Thyroid gland (tissue), 4 donors: ENCODE measurements around the gene EFNB2.

ENCODE experiments used
- POLR2A ChIP-seq, 2 donors: fragments of 450-650 bp; IDR thresholded peaks; one replicate each; pipeline ENCODE4 v1.6.1; 2017; ENCODE audit warnings: antibody characterized with exemption in 2 of 2, mild to moderate bottlenecking in 2 of 2, moderate library complexity in 1 of 2
- TF ChIP-seq, protein P1 (sequence below), 6 experiments: fragments of 200-600 bp in 3 of 6; fragments of 450-650 bp in 3 of 6; sonication (generic) in 3 of 6; IDR thresholded peaks; one replicate each; pipeline ENCODE4 v1.5.1; 2016 to 2019; ENCODE audit warnings: antibody characterized with exemption in 6 of 6, mild to moderate bottlenecking in 2 of 6, inconsistent platforms in 1 of 6, moderate library complexity in 1 of 6

DNA sequence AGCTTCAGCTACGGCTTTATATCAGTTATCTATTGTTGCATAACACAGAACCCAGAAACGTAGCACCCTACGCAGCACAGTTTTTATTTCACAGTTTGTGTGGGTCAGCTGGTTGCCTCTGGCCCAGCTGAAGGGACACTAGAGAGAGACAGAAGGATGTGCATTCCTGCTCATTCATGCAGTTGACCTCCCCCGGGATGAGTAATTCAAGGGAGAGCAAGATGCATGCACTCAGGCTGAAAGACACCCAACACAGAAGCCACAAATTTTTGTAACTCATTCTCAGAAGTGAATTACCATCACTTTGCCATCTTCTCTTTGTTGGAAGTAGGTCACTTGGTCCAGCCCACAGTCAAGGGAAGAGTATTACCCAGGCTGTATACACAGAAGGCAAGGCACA, 89.5 kb downstream of the EFNB2 start:
- no peak for TF ChIP-seq POLR2A (IDR thresholded peaks at IDR 0.05)
- TF ChIP-seq, protein P1, sequence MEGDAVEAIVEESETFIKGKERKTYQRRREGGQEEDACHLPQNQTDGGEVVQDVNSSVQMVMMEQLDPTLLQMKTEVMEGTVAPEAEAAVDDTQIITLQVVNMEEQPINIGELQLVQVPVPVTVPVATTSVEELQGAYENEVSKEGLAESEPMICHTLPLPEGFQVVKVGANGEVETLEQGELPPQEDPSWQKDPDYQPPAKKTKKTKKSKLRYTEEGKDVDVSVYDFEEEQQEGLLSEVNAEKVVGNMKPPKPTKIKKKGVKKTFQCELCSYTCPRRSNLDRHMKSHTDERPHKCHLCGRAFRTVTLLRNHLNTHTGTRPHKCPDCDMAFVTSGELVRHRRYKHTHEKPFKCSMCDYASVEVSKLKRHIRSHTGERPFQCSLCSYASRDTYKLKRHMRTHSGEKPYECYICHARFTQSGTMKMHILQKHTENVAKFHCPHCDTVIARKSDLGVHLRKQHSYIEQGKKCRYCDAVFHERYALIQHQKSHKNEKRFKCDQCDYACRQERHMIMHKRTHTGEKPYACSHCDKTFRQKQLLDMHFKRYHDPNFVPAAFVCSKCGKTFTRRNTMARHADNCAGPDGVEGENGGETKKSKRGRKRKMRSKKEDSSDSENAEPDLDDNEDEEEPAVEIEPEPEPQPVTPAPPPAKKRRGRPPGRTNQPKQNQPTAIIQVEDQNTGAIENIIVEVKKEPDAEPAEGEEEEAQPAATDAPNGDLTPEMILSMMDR (IDR thresholded peaks at IDR 0.05): no peak
